HepG2 (cell line): Measurements from ENCODE around the gene PPP1R18. TPM values are rescaled to one million over a fixed set of nuclear protein-coding genes. Genes with fewer than 3 reads are reported as not detected.

Experiments
- AHR ChIP-seq: IDR thresholded peaks from 2 replicates; pipeline ENCODE4 v1.6.1; 2018; ENCODE audit warnings: missing genetic modification reagents, missing compliant biosample characterization
- CHD2 ChIP-seq: IDR thresholded peaks from 2 replicates; pipeline ENCODE4 v1.6.1; 2011; ENCODE audit warnings: low read depth, low read length, improper control_type of control experiment
- EED ChIP-seq: sonication (generic); formaldehyde crosslinking; IDR thresholded peaks from 2 replicates; pipeline ENCODE4 v1.5.0; 2020; ENCODE audit warnings: mild to moderate bottlenecking, missing genetic modification reagents
- FOXC1 ChIP-seq: sonication (generic); formaldehyde crosslinking; IDR thresholded peaks from 2 replicates; pipeline ENCODE4 v1.8.0; 2022; ENCODE audit warnings: mild to moderate bottlenecking, missing genetic modification reagents, borderline replicate concordance
- GFI1 ChIP-seq: sonication (generic); formaldehyde crosslinking; IDR thresholded peaks from 2 replicates; pipeline ENCODE4 v1.5.0; 2020; ENCODE audit warnings: missing genetic modification reagents, mild to moderate bottlenecking, borderline replicate concordance
- HHEX ChIP-seq: IDR thresholded peaks from 2 replicates; pipeline ENCODE4 v1.6.1; 2016; ENCODE audit warnings: control low read depth
- HNRNPLL ChIP-seq: fragments of 200-400 bp; formaldehyde crosslinking; IDR thresholded peaks from 2 replicates; pipeline ENCODE4 v1.6.1; 2017; ENCODE audit warnings: mild to moderate bottlenecking, low read depth, low read length; ENCODE audit not compliant: poor library complexity, severe bottlenecking
- MAFF ChIP-seq: IDR thresholded peaks from 2 replicates; pipeline ENCODE4 v1.6.1; 2011; ENCODE audit warnings: low read depth, low read length, improper control_type of control experiment
- NFE2L1 ChIP-seq: sonication (generic); formaldehyde crosslinking; IDR thresholded peaks from 2 replicates; pipeline ENCODE4 v1.4.0; 2020; ENCODE audit warnings: missing genetic modification reagents, mild to moderate bottlenecking, borderline replicate concordance
- NFRKB ChIP-seq: fragments of 450-650 bp; IDR thresholded peaks from 2 replicates; pipeline ENCODE4 v1.6.1; 2017
- NR1H2 ChIP-seq: sonication (generic); formaldehyde crosslinking; IDR thresholded peaks from 2 replicates; pipeline ENCODE4 v1.8.1; 2022; ENCODE audit warnings: low read depth, missing genetic modification reagents, borderline replicate concordance
- SETDB1 ChIP-seq: sonication (generic); formaldehyde crosslinking; IDR thresholded peaks from 2 replicates; pipeline ENCODE4 v1.5.1; 2020; ENCODE audit warnings: missing genetic modification reagents, mild to moderate bottlenecking, borderline replicate concordance
- TFDP2 ChIP-seq: sonication (generic); formaldehyde crosslinking; IDR thresholded peaks from 2 replicates; pipeline ENCODE4 v1.4.0; 2020; ENCODE audit warnings: missing genetic modification reagents
- YEATS2 ChIP-seq: sonication (generic); formaldehyde crosslinking; IDR thresholded peaks from 2 replicates; pipeline ENCODE4 v1.4.0; 2020; ENCODE audit warnings: missing genetic modification reagents, borderline replicate concordance
- ZNF260 ChIP-seq: sonication (generic); formaldehyde crosslinking; IDR thresholded peaks from 2 replicates; pipeline ENCODE4 v1.4.0; 2020; ENCODE audit warnings: missing genetic modification reagents, low read depth, mild to moderate bottlenecking, borderline replicate concordance
- ZNF282 ChIP-seq: fragments of 450-650 bp; IDR thresholded peaks from 2 replicates; pipeline ENCODE4 v1.6.1; 2018; ENCODE audit not compliant: partially characterized antibody
- ZNF383 ChIP-seq: sonication (generic); formaldehyde crosslinking; IDR thresholded peaks from 2 replicates; pipeline ENCODE4 v1.4.0; 2020; ENCODE audit warnings: missing genetic modification reagents, mild to moderate bottlenecking, borderline replicate concordance
- ZNF556 ChIP-seq: sonication (generic); formaldehyde crosslinking; IDR thresholded peaks from 2 replicates; pipeline ENCODE4 v1.4.0; 2020; ENCODE audit warnings: mild to moderate bottlenecking, missing genetic modification reagents, borderline replicate concordance
- ZNF691 ChIP-seq: sonication (generic); formaldehyde crosslinking; IDR thresholded peaks from 2 replicates; pipeline ENCODE4 v1.4.0; 2020; ENCODE audit warnings: missing genetic modification reagents, low read depth, mild to moderate bottlenecking, borderline replicate concordance
- ZNF704 ChIP-seq: sonication (generic); formaldehyde crosslinking; IDR thresholded peaks from 2 replicates; pipeline ENCODE4 v1.8.1; 2023; ENCODE audit warnings: mild to moderate bottlenecking, inconsistent platforms, moderate library complexity, missing genetic modification reagents, borderline replicate concordance
- ZNF710 ChIP-seq: sonication (generic); formaldehyde crosslinking; IDR thresholded peaks from 2 replicates; pipeline ENCODE4 v1.5.0; 2020; ENCODE audit warnings: mild to moderate bottlenecking, missing genetic modification reagents, borderline replicate concordance
- ZNF713 ChIP-seq: sonication (generic); formaldehyde crosslinking; IDR thresholded peaks from 2 replicates; pipeline ENCODE4 v1.4.0; 2020; ENCODE audit warnings: mild to moderate bottlenecking, missing genetic modification reagents
- ZNF768 ChIP-seq: sonication (generic); formaldehyde crosslinking; IDR thresholded peaks from 2 replicates; pipeline ENCODE4 v1.4.0; 2020; ENCODE audit warnings: missing genetic modification reagents
- ZNF878 ChIP-seq: sonication (generic); formaldehyde crosslinking; IDR thresholded peaks from 2 replicates; pipeline ENCODE4 v1.8.1; 2023; ENCODE audit warnings: mild to moderate bottlenecking, missing genetic modification reagents, moderate library complexity
- polyA plus RNA-seq, 8 experiments: library from polyadenylated mRNA; depleted of rRNA in 3 of 8; stranded (reverse) in 7 of 8; unstranded in 1 of 8; fragments of >200 nt; fragmentation: Illumina TruSeq in 4 of 8; extraction: Trizol in 4 of 8; gene quantifications; 2 replicates each; pipeline versions ENCODE4 v1.2.1 to v1.2.3, GENCODE V29; 2011 to 2016; ENCODE audit warnings: low read depth in 4 of 8, missing spikeins in 1 of 8, mixed read lengths in 1 of 8; ENCODE audit not compliant: insufficient read depth in 1 of 8
- total RNA-seq, 5 experiments: library from RNA; depleted of rRNA; stranded (reverse); fragments of >200 nt; fragmentation: Illumina TruSeq; extraction: Trizol; gene quantifications; 2 replicates each; pipeline ENCODE4 v1.2.3, GENCODE V29; 2016; ENCODE audit warnings: low read depth in 1 of 5

The PPP1R18 gene
- total and polyA plus RNA-seq, 2 of the 13 experiments (the other 11 are each of a cell fraction or from before 2014, with no cell fraction given): 4.9 to 9.2 TPM

GRCh38 chr6:30654798-30655742 lies 31.4 kb downstream of the PPP1R18 start (continued):
- TF ChIP-seq TFDP2 (no peak; the same call in 1 of the 2 replicates), ZNF691 (peak; percentile 72), MAFF (peak; percentile 98), GFI1 (peak; percentile 33; the same call in 1 of the 2 replicates), ZNF878 (CRISPR knock-in tag) (peak; percentile 79; the same call in 1 of the 2 replicates), YEATS2 (CRISPR knock-in tag) (peak; percentile 80; the same call in 1 of the 2 replicates), AHR (no peak), ZNF710 (CRISPR knock-in tag) (peak; percentile 100), NFE2L1 (CRISPR knock-in tag) (no peak), ZNF768 (CRISPR knock-in tag) (no peak), ZNF260 (CRISPR knock-in tag) (no peak), ZNF704 (CRISPR knock-in tag) (peak; percentile 63; the same call in 1 of the 2 replicates), HNRNPLL (no peak), NFRKB (no peak; the same call in 1 of the 2 replicates), ZNF713 (no peak), ZNF282 (no peak), CHD2 (no peak), EED (0 out of 2 replicates have a peak, but pooled peaks have one; percentile 43), NR1H2 (CRISPR knock-in tag) (no peak), SETDB1 (CRISPR knock-in tag) (no peak), ZNF383 (CRISPR knock-in tag) (no peak), FOXC1 (CRISPR knock-in tag) (no peak; the same call in 1 of the 2 replicates), HHEX (CRISPR knock-in tag) (peak; percentile 59; the same call in 1 of the 2 replicates), ZNF556 (CRISPR knock-in tag) (peak; percentile 79; the same call in 1 of the 2 replicates)
